PFSK-1 (cell line): ENCODE results near the gene FADS1.

Experiments used
- POLR2AphosphoS5 ChIP-seq: IDR thresholded peaks from 2 replicates; pipeline ENCODE4 v1.6.1; 2012; ENCODE audit warnings: low read depth, mild to moderate bottlenecking, control low read depth, low read length, moderate library complexity
- REST ChIP-seq, 2 experiments: IDR thresholded peaks; 2 replicates each; pipeline versions ENCODE4 v1.6.1 to v1.8.0; 2011 to 2012; ENCODE audit warnings: low read depth in 2 of 2, low read length in 2 of 2, control low read depth in 1 of 2, inconsistent platforms in 1 of 2, mild to moderate bottlenecking in 1 of 2, moderate library complexity in 1 of 2; ENCODE audit not compliant: insufficient read depth in 1 of 2

- TF ChIP-seq POLR2AphosphoS5: no peak
- TF ChIP-seq REST (IDR thresholded peaks at IDR 0.05; ENCODE audit: insufficient read depth in 1 of 2, low read depth in 2 of 2, low read length in 2 of 2): no peak
Observed at GRCh38 chr11:61846362-61847020, 29.7 kb upstream of the FADS1 start.
